HTERT RPE-1 (cell line): ENCODE measurements around the gene OR10G8.

Experiments
- in situ Hi-C: fragments of 300-500 bp; cut with MboI; formaldehyde crosslinking; loops from 4 replicates; pipeline ENCODE4 v1.14.3; 2020; ENCODE audit warnings: low sequenced_read_pairs

Gene OR10G8

DNA sequence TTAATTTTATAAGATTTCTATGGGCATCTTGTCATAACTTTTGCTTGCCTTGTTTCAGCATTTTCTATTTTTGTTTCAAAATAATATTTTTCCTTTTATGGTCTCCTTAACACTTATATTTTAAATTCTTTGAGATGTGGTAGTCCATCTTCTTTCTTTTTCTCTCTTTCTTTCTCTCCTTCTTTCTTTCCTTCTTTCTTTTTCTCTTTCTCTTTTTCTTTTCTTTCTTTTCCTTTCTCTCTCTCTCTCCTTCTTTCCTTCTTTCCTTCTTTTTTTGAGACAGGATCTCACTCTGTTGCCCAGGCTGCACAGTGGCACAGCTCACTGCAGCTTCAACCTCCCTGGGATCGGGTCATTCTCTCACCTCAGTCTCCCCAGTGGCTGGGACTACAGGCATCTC lies 50.7 kb downstream of the OR10G8 start:
- in situ Hi-C loops, result no loop called here

DNA sequence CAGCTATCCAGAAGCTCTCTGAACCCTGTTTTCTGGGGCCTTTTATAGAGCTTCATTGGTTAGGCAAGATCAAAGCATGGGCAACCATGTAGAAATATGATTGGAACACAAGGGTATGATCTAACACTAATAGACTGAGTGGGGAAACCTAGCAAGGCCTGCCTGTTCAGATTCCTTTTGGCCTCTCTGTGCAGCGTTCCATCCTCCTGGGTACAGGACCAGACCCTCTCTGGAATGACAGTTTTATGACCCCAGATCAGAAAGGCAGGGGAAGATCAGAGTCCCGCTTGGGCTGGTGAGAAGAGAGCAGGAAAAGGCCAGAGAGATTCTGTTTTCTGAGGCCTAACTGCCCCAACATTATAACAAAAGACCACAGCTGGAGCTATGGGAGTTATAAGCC lies 52.0 kb downstream of the OR10G8 start:
- in situ Hi-C loops, result no loop called here

DNA sequence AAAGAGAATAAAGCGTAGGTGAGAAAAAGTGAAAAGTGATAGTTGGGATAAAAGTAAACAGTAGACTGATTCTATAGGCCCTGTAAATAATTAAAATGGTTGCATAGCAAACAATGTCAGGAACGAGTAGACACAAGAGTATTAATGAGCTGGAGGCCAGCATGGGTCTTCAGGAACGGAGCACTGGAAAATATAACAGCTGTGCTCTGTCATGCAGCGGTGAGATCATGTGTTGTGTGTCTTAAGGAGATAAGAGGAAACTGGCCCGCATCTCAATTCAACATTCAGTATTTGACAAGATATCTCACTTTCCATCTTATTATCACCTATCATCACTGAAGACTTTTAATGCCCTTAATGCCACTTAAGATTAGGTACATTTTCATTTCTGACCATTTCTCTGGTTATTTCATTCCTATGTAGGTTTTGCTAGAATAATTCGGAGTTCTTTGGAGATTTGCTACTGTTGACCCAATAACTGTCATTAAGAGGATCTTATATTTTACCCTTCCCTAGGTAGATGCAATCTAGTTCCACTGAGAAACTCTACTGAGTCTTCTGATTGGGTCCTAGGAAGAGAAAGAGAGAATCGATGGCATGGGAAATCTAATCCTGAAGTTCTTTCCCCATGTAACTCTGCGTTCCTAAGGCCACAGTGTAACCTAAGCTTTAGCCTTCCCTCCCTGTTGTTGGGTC lies 53.2 kb downstream of the OR10G8 start:
- in situ Hi-C loops, result no loop called here
